WTC11 (cell line): ENCODE results near the gene SEMA6C. TPM values are rescaled to one million over a fixed set of nuclear protein-coding genes. Genes with fewer than 3 reads are reported as not detected.

ENCODE experiments used
- ATAC-seq: fragments of 200-7000 bp; cut with Tn5 transposase; 2 replicates; pipeline ENCODE4 v1.10.0; 2021; ENCODE audit warnings: mild to moderate bottlenecking, moderate library complexity
- CTCF ChIA-PET: fragments of 300-600 bp; sonication (Branson Sonifier 250); formaldehyde crosslinking; loops from one replicate; lab custom pipeline; 2021; ENCODE audit warnings: antibody characterized with exemption; lab: Charles Lee
- POLR2A ChIA-PET: fragments of 350-600 bp; sonication (Branson Sonifier 250); formaldehyde crosslinking; loops from one replicate; lab custom pipeline; 2021; ENCODE audit warnings: antibody characterized with exemption; lab: Charles Lee
- DNase-seq: peaks from one replicate; pipeline ENCODE4 v3.0.0; 2021; ENCODE audit warnings: low spot score
- H3K27ac Mint-ChIP-seq: 2 replicates; pipeline ENCODE4 v1.8.0; 2021; ENCODE audit warnings: mixed read lengths
- H3K27me3 Mint-ChIP-seq: 2 replicates; pipeline ENCODE4 v1.8.0; 2021; ENCODE audit warnings: low read depth, mild to moderate bottlenecking, moderate library complexity, mixed read lengths
- H3K36me3 Mint-ChIP-seq: 2 replicates; pipeline ENCODE4 v1.8.0; 2021; ENCODE audit warnings: mixed read lengths
- H3K4me1 Mint-ChIP-seq: 2 replicates; pipeline ENCODE4 v1.8.0; 2022; ENCODE audit warnings: mixed read lengths
- H3K4me3 Mint-ChIP-seq: 2 replicates; pipeline ENCODE4 v1.8.0; 2021; ENCODE audit warnings: mild to moderate bottlenecking, moderate library complexity, mixed read lengths
- H3K9me3 Mint-ChIP-seq: 2 replicates; pipeline ENCODE4 v1.8.0; 2021; ENCODE audit warnings: mixed read lengths
- CREM ChIP-seq: sonication (generic); formaldehyde crosslinking; IDR thresholded peaks from 2 replicates; pipeline ENCODE4 v1.8.1; 2022; ENCODE audit warnings: mild to moderate bottlenecking, missing genetic modification reagents, moderate library complexity
- E2F5 ChIP-seq: sonication (generic); formaldehyde crosslinking; IDR thresholded peaks from 2 replicates; pipeline ENCODE4 v1.8.1; 2022; ENCODE audit warnings: mild to moderate bottlenecking, moderate library complexity, missing genetic modification reagents
- KAT7 ChIP-seq: sonication (generic); formaldehyde crosslinking; IDR thresholded peaks from 2 replicates; pipeline ENCODE4 v1.8.1; 2023; ENCODE audit warnings: missing genetic modification reagents, mild to moderate bottlenecking, borderline replicate concordance
- MAX ChIP-seq: sonication (generic); formaldehyde crosslinking; IDR thresholded peaks from 2 replicates; pipeline ENCODE4 v1.8.0; 2022; ENCODE audit warnings: mild to moderate bottlenecking, missing genetic modification reagents
- MXD4 ChIP-seq: fragments of 250-450 bp; sonication (Bioruptor Pico); IDR thresholded peaks from 2 replicates; pipeline ENCODE4 v1.8.0; 2021; ENCODE audit warnings: mild to moderate bottlenecking, moderate library complexity, borderline replicate concordance
- NR1H2 ChIP-seq: sonication (generic); formaldehyde crosslinking; IDR thresholded peaks from 2 replicates; pipeline ENCODE4 v1.9.0; 2021; ENCODE audit warnings: mild to moderate bottlenecking, moderate library complexity, missing genetic modification reagents
- NR2C2 ChIP-seq: sonication (generic); formaldehyde crosslinking; IDR thresholded peaks from 2 replicates; pipeline ENCODE4 v1.8.0; 2022; ENCODE audit warnings: mild to moderate bottlenecking, missing genetic modification reagents
- TEAD4 ChIP-seq: sonication (generic); formaldehyde crosslinking; IDR thresholded peaks from 2 replicates; pipeline ENCODE4 v1.8.0; 2022; ENCODE audit warnings: mild to moderate bottlenecking, missing genetic modification reagents
- ZNF121 ChIP-seq: sonication (generic); formaldehyde crosslinking; IDR thresholded peaks from 2 replicates; pipeline ENCODE4 v1.8.0; 2023; ENCODE audit warnings: missing genetic modification reagents
- ZNF219 ChIP-seq: sonication (generic); formaldehyde crosslinking; IDR thresholded peaks from 2 replicates; pipeline ENCODE4 v1.8.0; 2023; ENCODE audit warnings: missing genetic modification reagents, mild to moderate bottlenecking, borderline replicate concordance
- ZNF671 ChIP-seq: fragments of 250-450 bp; sonication (Bioruptor Pico); IDR thresholded peaks from 2 replicates; pipeline ENCODE4 v1.8.0; 2021; ENCODE audit warnings: mild to moderate bottlenecking
- total RNA-seq: library from RNA; stranded (reverse); gene quantifications from 3 replicates; pipeline ENCODE4 v1.2.3, GENCODE V29; 2021
- TF ChIP-seq, protein P1 (sequence below): sonication (generic); formaldehyde crosslinking; IDR thresholded peaks from 2 replicates; pipeline ENCODE4 v1.8.1; 2023; ENCODE audit warnings: mild to moderate bottlenecking, missing genetic modification reagents
- TF ChIP-seq, protein P2 (sequence below): fragments of 250-450 bp; sonication (Bioruptor Pico); IDR thresholded peaks from 2 replicates; pipeline ENCODE4 v1.9.0; 2021; ENCODE audit warnings: mild to moderate bottlenecking
- TF ChIP-seq, protein P3 (sequence below): fragments of 250-450 bp; sonication (Bioruptor Pico); conservative IDR thresholded peaks from 2 replicates; pipeline ENCODE4 v1.9.0; 2021; ENCODE audit warnings: mild to moderate bottlenecking
- TF ChIP-seq, protein P4 (sequence below): sonication (generic); formaldehyde crosslinking; IDR thresholded peaks from 2 replicates; pipeline ENCODE4 v1.8.0; 2022; ENCODE audit warnings: mild to moderate bottlenecking, missing genetic modification reagents
- TF ChIP-seq, protein P5 (sequence below): fragments of 250-450 bp; sonication (Bioruptor Pico); IDR thresholded peaks from 2 replicates; pipeline ENCODE4 v1.8.0; 2021; ENCODE audit warnings: mild to moderate bottlenecking

The SEMA6C gene
- total RNA-seq, 1 experiment from 2014 or later = 21.0 TPM

DNA sequence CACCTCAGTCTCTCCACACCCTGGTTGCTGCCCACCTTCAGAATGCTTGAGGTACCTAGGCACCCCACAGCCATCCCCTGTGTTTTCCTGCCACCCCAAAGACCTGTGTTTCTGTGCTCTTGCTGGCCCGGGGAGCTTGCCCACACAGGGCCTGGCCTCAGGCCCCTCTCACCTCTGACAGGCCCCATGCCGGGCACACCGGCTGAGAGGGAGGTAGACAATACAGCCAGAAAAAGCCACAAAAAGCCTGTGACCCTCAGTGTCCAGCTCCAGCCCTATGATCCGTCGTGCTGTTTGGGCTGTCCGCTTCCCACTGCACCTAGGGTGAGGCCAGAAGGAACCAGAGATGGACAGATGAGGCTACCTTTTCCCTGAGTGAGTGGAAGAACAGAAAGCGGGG is 11.4 kb downstream of the SEMA6C start:
- DNase-seq (no peak), ATAC-seq (no peak)
- no peaks in the 10 kb centered on the region; the same call in 1 of the 2 replicates for H3K9me3 Mint-ChIP-seq
- ChIA-PET CTCF (interaction anchor here (1.1 to 4.2 kb wide), 3 partner anchors 9 to 35 kb away, joined by 4 to 39 read pairs (median 30); no protein-coding TSS in a partner anchor), POLR2A (interaction anchor here (0.9 kb wide), 1 partner anchor 9 kb away, joined by 3 read pairs; no protein-coding TSS in a partner anchor)
- H3K4me1 Mint-ChIP-seq = peaks cover 8% of the 10 kb centered on the region
- H3K36me3 Mint-ChIP-seq = peaks cover 17% of the 10 kb centered on the region
- H3K27ac Mint-ChIP-seq = no peak overlapping the region
- TF ChIP-seq, protein P1, sequence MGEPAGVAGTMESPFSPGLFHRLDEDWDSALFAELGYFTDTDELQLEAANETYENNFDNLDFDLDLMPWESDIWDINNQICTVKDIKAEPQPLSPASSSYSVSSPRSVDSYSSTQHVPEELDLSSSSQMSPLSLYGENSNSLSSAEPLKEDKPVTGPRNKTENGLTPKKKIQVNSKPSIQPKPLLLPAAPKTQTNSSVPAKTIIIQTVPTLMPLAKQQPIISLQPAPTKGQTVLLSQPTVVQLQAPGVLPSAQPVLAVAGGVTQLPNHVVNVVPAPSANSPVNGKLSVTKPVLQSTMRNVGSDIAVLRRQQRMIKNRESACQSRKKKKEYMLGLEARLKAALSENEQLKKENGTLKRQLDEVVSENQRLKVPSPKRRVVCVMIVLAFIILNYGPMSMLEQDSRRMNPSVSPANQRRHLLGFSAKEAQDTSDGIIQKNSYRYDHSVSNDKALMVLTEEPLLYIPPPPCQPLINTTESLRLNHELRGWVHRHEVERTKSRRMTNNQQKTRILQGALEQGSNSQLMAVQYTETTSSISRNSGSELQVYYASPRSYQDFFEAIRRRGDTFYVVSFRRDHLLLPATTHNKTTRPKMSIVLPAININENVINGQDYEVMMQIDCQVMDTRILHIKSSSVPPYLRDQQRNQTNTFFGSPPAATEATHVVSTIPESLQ = no peak
- TF ChIP-seq CREM (no peak), NR2C2 (CRISPR knock-in tag) (no peak), ZNF219 (no peak), ZNF671 (CRISPR knock-in tag) (no peak), KAT7 (CRISPR knock-in tag) (no peak), MXD4 (no peak)
- TF ChIP-seq, protein P2, sequence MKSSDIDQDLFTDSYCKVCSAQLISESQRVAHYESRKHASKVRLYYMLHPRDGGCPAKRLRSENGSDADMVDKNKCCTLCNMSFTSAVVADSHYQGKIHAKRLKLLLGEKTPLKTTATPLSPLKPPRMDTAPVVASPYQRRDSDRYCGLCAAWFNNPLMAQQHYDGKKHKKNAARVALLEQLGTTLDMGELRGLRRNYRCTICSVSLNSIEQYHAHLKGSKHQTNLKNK (CRISPR knock-in tag) = no peak
- TF ChIP-seq, protein P3, sequence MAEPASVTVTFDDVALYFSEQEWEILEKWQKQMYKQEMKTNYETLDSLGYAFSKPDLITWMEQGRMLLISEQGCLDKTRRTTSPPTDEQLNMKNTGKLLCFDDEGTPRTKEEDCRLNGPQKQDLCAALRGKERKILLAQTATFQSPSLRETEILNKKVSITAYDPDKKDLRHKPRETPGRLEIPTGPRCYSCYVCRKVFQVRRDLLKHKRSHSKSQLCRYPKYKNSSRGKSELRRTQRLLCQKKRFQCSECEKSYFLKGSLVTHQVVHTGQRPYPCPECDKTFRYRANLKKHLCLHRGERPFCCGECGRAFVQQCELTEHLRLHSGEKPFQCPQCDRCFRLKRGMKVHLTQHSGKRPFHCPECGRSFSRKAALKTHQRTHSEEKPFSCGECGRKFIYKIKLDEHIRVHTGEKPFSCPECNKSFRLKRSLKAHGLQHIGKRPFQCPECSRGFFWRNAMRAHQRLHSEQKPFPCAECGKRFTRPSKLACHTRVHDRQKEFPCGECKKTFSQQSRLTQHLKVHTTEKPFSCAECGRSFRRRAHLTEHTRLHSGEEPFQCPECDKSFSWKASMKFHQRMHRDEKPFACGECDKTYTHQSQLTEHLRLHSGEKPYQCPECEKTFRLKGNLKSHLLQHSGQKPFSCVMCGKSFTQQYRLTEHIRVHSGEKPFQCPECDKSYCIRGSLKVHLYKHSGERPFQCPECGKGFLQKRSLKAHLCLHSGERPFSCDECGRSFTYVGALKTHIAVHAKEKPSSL (CRISPR knock-in tag) = no peak
- peaks cover 43% of the 10 kb centered on the region for H3K27me3 Mint-ChIP-seq
- H3K4me3 Mint-ChIP-seq = no peak overlapping the region

GRCh38 chr1:151134396-151134795 is 12.0 kb downstream of the SEMA6C start:
- POLR2A ChIA-PET = interaction anchor here (0.5 kb wide), 1 partner anchor 72 kb away, joined by 3 read pairs; no protein-coding TSS in a partner anchor
- H3K4me1 Mint-ChIP-seq = peaks cover 8% of the 10 kb centered on the region
- TF ChIP-seq ZNF121 (CRISPR knock-in tag) (no peak), E2F5 (CRISPR knock-in tag) (no peak), TEAD4 (CRISPR knock-in tag) (no peak), MAX (CRISPR knock-in tag) (no peak), NR1H2 (no peak)
- TF ChIP-seq, protein P4, sequence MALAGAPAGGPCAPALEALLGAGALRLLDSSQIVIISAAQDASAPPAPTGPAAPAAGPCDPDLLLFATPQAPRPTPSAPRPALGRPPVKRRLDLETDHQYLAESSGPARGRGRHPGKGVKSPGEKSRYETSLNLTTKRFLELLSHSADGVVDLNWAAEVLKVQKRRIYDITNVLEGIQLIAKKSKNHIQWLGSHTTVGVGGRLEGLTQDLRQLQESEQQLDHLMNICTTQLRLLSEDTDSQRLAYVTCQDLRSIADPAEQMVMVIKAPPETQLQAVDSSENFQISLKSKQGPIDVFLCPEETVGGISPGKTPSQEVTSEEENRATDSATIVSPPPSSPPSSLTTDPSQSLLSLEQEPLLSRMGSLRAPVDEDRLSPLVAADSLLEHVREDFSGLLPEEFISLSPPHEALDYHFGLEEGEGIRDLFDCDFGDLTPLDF (CRISPR knock-in tag) = no peak
- TF ChIP-seq, protein P5, sequence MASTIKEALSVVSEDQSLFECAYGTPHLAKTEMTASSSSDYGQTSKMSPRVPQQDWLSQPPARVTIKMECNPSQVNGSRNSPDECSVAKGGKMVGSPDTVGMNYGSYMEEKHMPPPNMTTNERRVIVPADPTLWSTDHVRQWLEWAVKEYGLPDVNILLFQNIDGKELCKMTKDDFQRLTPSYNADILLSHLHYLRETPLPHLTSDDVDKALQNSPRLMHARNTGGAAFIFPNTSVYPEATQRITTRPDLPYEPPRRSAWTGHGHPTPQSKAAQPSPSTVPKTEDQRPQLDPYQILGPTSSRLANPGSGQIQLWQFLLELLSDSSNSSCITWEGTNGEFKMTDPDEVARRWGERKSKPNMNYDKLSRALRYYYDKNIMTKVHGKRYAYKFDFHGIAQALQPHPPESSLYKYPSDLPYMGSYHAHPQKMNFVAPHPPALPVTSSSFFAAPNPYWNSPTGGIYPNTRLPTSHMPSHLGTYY = no peak
- TF ChIP-seq, all 79 proteins: peak for 0
- CTCF ChIA-PET = interaction anchor here (1.3 to 4.2 kb wide), 3 partner anchors 9 to 35 kb away, joined by 3 to 39 read pairs (median 30); no protein-coding TSS in a partner anchor
- Mint-ChIP-seq H3K27me3 (peaks cover 43% of the 10 kb centered on the region), H3K36me3 (peaks cover 17% of the 10 kb centered on the region), H3K9me3 (no peaks in the 10 kb centered on the region; the same call in 1 of the 2 replicates), H3K4me3 (no peak overlapping the region), H3K27ac (no peak overlapping the region)
- ATAC-seq (no peak), DNase-seq (no peak)
